ENCODE results near the gene CCDC175.

CCDC175 gene

GRCh38 chr14:59483819-59484638 lies 92.6 kb downstream of the CCDC175 start, which contains the start of the genes JKAMP and L3HYPDH:
Gene JKAMP (plus strand): TSS chr14:59484517. CDS start chr14:59484590, 73 bp downstream.
Gene L3HYPDH (minus strand): TSS chr14:59484408. CDS start chr14:59484316, 92 bp downstream.
- DNase-seq (ENCODE audit: low read depth): peak; percentile 82
- TF ChIP-seq, protein P1, sequence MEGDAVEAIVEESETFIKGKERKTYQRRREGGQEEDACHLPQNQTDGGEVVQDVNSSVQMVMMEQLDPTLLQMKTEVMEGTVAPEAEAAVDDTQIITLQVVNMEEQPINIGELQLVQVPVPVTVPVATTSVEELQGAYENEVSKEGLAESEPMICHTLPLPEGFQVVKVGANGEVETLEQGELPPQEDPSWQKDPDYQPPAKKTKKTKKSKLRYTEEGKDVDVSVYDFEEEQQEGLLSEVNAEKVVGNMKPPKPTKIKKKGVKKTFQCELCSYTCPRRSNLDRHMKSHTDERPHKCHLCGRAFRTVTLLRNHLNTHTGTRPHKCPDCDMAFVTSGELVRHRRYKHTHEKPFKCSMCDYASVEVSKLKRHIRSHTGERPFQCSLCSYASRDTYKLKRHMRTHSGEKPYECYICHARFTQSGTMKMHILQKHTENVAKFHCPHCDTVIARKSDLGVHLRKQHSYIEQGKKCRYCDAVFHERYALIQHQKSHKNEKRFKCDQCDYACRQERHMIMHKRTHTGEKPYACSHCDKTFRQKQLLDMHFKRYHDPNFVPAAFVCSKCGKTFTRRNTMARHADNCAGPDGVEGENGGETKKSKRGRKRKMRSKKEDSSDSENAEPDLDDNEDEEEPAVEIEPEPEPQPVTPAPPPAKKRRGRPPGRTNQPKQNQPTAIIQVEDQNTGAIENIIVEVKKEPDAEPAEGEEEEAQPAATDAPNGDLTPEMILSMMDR (IDR thresholded peaks at IDR 0.05; ENCODE audit: control insufficient read depth, extremely low read depth, insufficient read depth): peak; percentile 73

GRCh38 chr14:59483363-59483762 lies 93.2 kb downstream of the CCDC175 start:
- no peak for DNase-seq (ENCODE audit: low read depth)
- H3K4me3 ChIP-seq (ENCODE audit: low read depth, low read length): peak overlapping the region; percentile 83
- TF ChIP-seq, protein P1 (IDR thresholded peaks at IDR 0.05; ENCODE audit: control insufficient read depth, extremely low read depth, insufficient read depth): no peak

More at GRCh38 chr14:59483819-59484638, 92.6 kb downstream of the CCDC175 start, which contains the start of the genes JKAMP and L3HYPDH:
- peak within 1 kb of the TSS; percentile 83 for H3K4me3 ChIP-seq (ENCODE audit: low read depth, low read length)

DNA sequence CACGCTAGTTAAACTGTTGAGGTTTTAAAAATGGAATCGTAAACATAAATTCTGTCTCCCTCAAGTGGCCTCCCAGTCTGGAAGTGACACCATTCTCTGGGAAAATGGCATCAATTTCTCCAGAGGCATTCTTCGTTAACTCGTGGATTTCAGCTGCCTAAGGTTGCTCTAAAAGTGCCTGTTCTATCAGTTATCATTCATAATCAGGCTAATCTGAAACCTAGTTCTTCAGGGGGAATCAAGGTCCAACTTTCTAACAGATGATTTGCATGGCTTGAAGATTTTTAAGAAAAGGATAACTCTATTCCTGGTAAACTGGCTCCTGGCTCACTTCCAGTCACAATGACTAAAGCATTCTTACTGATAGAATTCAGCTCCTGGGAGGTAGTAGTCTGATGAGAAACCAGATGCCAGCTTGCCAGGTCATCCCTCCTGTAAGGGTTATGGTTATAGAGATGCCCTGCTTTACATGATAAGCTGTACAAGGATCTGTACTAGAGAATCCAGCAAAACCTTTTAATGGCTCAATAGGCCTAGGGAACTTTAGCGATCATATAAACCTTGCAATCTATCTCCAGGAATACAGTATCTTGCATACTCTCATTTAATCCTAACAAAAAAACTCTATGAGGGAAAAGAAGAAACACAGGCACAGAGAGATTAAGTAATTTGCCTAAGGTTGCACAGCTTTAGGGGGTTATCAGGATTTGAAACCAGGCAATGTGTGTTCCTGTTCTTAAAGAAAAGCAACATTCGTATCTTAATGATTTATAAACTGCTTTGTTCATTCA lies 93.9 kb downstream of the CCDC175 start:
- H3K4me3 ChIP-seq (ENCODE audit: low read depth, low read length): peak overlapping the region; percentile 83
- no peak for DNase-seq (ENCODE audit: low read depth)
- TF ChIP-seq, protein P1 (IDR thresholded peaks at IDR 0.05; ENCODE audit: control insufficient read depth, extremely low read depth, insufficient read depth): no peak

GRCh38 chr14:59481871-59482540 lies 94.6 kb downstream of the CCDC175 start:
- H3K4me3 ChIP-seq (ENCODE audit: low read depth, low read length): peak overlapping the region; percentile 83; the same call in 1 of the 2 replicates
- no peak for DNase-seq (ENCODE audit: low read depth)
- TF ChIP-seq, protein P1 (IDR thresholded peaks at IDR 0.05; ENCODE audit: control insufficient read depth, extremely low read depth, insufficient read depth): no peak

DNA sequence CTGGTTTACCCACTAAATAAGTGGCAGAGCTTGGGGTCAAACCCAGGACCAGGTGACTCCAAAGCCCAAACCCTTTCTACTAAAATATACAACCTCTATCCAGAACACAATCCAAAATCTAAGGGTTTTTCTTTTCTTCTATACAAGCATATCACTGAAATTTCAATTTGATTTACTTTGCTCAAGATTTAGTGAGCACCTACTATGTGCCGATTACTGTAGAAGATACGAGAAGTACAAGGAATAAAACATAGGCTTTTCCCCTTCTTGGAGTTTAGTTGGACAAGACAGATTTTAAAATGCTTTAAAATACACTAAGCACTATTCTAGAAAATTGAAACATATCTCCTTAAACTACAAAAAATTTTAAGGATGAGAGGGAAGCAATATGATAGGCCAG lies 95.2 kb downstream of the CCDC175 start:
- H3K4me3 ChIP-seq (ENCODE audit: low read depth, low read length): no peak overlapping the region
- no peak for DNase-seq (ENCODE audit: low read depth)
- TF ChIP-seq, protein P1 (IDR thresholded peaks at IDR 0.05; ENCODE audit: control insufficient read depth, extremely low read depth, insufficient read depth): no peak

DNA sequence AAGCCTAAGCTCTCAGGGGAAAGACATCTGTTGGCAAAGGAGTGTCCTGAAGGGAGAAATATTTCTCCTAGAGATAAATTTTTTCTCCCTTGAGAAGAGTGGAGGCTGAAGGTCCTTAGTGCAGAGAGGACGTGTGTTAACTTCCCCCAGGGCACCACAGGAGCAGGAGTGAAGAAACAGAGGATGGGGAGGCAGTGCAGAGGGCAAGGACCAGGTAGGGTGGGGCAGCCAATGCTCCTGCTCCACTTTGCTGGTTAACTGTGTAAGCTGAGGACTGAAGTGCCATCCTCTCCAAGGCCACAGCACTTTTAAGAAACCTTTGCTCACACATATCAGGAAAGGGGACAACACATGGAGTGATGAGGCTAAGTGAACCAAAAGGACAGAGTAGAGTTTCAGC lies 96.4 kb downstream of the CCDC175 start:
- TF ChIP-seq, protein P1 (IDR thresholded peaks at IDR 0.05; ENCODE audit: control insufficient read depth, extremely low read depth, insufficient read depth): no peak
- no peak overlapping the region for H3K4me3 ChIP-seq (ENCODE audit: low read depth, low read length)
- no peak for DNase-seq (ENCODE audit: low read depth)
